ENCODE results near the gene HBZ. TPM values are rescaled to one million over a fixed set of nuclear protein-coding genes. Genes with fewer than 3 reads are reported as not detected.
"Not testable (repeated sequence)": the region's sequence is repeated elsewhere in the genome, so short reads cannot be mapped to it uniquely, and the experiment has no call there.

Gene HBZ
- total RNA-seq, 1 donor from 2014 or later = not detected

- TF ChIP-seq, protein P1, sequence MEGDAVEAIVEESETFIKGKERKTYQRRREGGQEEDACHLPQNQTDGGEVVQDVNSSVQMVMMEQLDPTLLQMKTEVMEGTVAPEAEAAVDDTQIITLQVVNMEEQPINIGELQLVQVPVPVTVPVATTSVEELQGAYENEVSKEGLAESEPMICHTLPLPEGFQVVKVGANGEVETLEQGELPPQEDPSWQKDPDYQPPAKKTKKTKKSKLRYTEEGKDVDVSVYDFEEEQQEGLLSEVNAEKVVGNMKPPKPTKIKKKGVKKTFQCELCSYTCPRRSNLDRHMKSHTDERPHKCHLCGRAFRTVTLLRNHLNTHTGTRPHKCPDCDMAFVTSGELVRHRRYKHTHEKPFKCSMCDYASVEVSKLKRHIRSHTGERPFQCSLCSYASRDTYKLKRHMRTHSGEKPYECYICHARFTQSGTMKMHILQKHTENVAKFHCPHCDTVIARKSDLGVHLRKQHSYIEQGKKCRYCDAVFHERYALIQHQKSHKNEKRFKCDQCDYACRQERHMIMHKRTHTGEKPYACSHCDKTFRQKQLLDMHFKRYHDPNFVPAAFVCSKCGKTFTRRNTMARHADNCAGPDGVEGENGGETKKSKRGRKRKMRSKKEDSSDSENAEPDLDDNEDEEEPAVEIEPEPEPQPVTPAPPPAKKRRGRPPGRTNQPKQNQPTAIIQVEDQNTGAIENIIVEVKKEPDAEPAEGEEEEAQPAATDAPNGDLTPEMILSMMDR (IDR thresholded peaks at IDR 0.05; ENCODE audit: insufficient read depth, low read length, severe bottlenecking) = no peak
- no peak for FAIRE-seq
- DNase-seq (ENCODE audit: low read depth) = no peak
- H3K36me3 ChIP-seq (ENCODE audit: control insufficient read depth, insufficient read depth, low read length) = no peaks in the 10 kb centered on the region
- H3K4me3 ChIP-seq (ENCODE audit: low read depth, low read length) = no peak overlapping the region
- peaks cover 4% of the 10 kb centered on the region for H3K27me3 ChIP-seq (ENCODE audit: control insufficient read depth, insufficient read depth, low read length)
Observed at GRCh38 chr16:159136-159849, 6.8 kb downstream of the HBZ start.

GRCh38 chr16:160242-160641 lies 7.8 kb downstream of the HBZ start:
- H3K4me3 ChIP-seq (ENCODE audit: low read depth, low read length); DNase-seq (ENCODE audit: low read depth); H3K27me3 ChIP-seq (ENCODE audit: control insufficient read depth, insufficient read depth, low read length); FAIRE-seq; H3K36me3 ChIP-seq (ENCODE audit: control insufficient read depth, insufficient read depth, low read length): not testable (repeated sequence)

DNA sequence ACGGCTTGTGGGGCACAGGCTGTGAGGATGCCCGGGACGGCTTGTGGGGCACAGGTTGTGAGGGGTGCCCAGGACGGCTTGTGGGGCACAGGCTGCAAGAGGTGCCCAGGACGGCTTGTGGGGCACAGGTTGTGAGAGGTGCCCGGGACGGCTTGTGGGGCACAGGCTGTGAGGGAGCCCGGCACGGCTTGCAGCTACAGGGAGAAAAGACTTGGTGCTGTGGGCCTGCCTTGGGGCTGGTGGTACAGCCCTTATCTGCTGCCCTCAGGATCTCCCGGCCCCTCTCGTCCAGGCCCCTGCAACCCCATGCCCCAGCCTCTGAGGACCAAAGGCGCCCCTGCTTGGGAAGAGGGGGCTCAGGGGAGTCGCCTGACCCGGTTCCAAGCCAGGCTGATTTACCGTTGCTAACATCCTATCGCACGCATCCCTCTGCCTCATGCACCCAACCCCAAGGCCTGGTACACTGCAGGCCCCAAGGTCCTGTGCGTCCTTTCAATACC lies 8.3 kb downstream of the HBZ start:
- TF ChIP-seq, protein P1 (IDR thresholded peaks at IDR 0.05; ENCODE audit: insufficient read depth, low read length, severe bottlenecking) = no peak
- Histone ChIP-seq H3K27me3 (ENCODE audit: control insufficient read depth, insufficient read depth, low read length) (peaks cover 7% of the 10 kb centered on the region), H3K36me3 (ENCODE audit: control insufficient read depth, insufficient read depth, low read length) (no peaks in the 10 kb centered on the region), H3K4me3 (ENCODE audit: low read depth, low read length) (no peak overlapping the region)
- no peak for FAIRE-seq
- DNase-seq (ENCODE audit: low read depth) = no peak

DNA sequence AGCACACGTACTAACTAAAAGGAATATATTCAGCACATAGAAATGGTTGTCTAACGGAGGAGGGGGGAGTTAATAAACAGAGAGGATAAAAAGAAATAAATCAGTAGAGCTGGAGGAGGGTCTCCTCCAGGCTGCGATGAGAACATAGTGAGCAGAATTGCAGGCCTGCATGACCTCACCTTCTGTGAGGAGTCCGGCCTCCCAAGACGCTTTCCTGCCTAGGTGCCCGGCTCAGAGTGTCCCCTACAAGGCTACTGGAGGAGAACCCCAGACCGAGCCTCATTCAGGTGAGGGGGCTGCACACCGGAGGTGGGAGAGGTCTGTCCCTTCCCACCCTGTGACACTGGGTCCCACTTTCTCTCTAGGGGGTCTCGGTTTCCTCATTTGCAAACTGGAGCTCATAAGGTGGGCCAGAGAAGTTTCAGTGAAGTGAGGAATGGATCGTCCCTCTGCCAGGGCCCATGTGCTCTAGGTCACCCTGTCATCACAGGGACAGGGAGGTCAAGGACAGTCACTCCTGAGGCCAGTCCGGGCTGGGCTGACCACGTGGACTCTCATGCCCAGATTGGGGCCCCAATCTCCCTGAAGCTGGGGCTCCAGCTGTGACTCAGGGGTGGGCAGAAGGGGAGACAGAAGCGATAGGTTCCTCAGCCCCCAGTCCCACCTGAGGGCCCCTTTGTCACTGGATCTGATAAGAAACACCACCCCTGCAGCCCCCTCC lies 10.0 kb downstream of the HBZ start:
- H3K27me3 ChIP-seq (ENCODE audit: control insufficient read depth, insufficient read depth, low read length) = peaks cover 24% of the 10 kb centered on the region
- TF ChIP-seq, protein P1 (IDR thresholded peaks at IDR 0.05; ENCODE audit: insufficient read depth, low read length, severe bottlenecking) = no peak
- no peak overlapping the region for H3K4me3 ChIP-seq (ENCODE audit: low read depth, low read length)
- DNase-seq (ENCODE audit: low read depth) (no peak), FAIRE-seq (no peak)
- H3K36me3 ChIP-seq (ENCODE audit: control insufficient read depth, insufficient read depth, low read length) = no peaks in the 10 kb centered on the region

DNA sequence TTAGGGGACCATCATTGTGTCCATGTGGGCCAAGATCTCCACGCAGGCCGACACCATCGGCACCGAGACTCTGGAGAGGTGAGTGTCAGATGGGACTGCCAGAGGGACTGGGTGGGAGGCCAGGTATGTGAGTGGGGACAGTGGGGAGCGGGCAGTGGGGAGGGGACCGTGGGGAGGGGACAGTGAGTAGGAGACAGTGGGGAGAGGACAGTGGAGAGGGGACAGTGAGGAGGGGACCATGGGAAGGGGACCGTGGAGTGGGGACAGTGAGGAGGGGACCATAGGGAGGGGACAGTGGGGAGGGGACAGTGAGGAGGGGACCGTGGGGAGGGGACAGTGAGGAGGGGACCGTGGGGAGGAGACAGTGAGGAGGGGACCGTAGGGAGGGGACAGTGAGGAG lies 10.7 kb downstream of the HBZ start:
- not testable (repeated sequence) for H3K4me3 ChIP-seq (ENCODE audit: low read depth, low read length); FAIRE-seq; H3K36me3 ChIP-seq (ENCODE audit: control insufficient read depth, insufficient read depth, low read length); DNase-seq (ENCODE audit: low read depth)
- peaks cover 26% of the 10 kb centered on the region for H3K27me3 ChIP-seq (ENCODE audit: control insufficient read depth, insufficient read depth, low read length)

- H3K4me3 ChIP-seq (ENCODE audit: low read depth, low read length); H3K36me3 ChIP-seq (ENCODE audit: control insufficient read depth, insufficient read depth, low read length); FAIRE-seq; DNase-seq (ENCODE audit: low read depth): not testable (repeated sequence)
- peaks cover 28% of the 10 kb centered on the region for H3K27me3 ChIP-seq (ENCODE audit: control insufficient read depth, insufficient read depth, low read length)
Observed at GRCh38 chr16:163696-164095, 11.3 kb downstream of the HBZ start.

- not testable (repeated sequence) for FAIRE-seq; H3K4me3 ChIP-seq (ENCODE audit: low read depth, low read length); H3K36me3 ChIP-seq (ENCODE audit: control insufficient read depth, insufficient read depth, low read length); DNase-seq (ENCODE audit: low read depth)
- peaks cover 30% of the 10 kb centered on the region for H3K27me3 ChIP-seq (ENCODE audit: control insufficient read depth, insufficient read depth, low read length)
Observed at GRCh38 chr16:164134-164823, 11.8 kb downstream of the HBZ start.
